WTC11 (cell line): ENCODE data around the gene CHST5. TPM values are rescaled to one million over a fixed set of nuclear protein-coding genes. Genes with fewer than 3 reads are reported as not detected.

Source experiments
- ATAC-seq: fragments of 200-7000 bp; cut with Tn5 transposase; 2 replicates; pipeline ENCODE4 v1.10.0; 2021; ENCODE audit warnings: mild to moderate bottlenecking, moderate library complexity
- CTCF ChIA-PET: fragments of 300-600 bp; sonication (Branson Sonifier 250); formaldehyde crosslinking; loops from one replicate; lab custom pipeline; 2021; ENCODE audit warnings: antibody characterized with exemption; lab: Charles Lee
- POLR2A ChIA-PET: fragments of 350-600 bp; sonication (Branson Sonifier 250); formaldehyde crosslinking; loops from one replicate; lab custom pipeline; 2021; ENCODE audit warnings: antibody characterized with exemption; lab: Charles Lee
- DNase-seq: peaks from one replicate; pipeline ENCODE4 v3.0.0; 2021; ENCODE audit warnings: low spot score
- H3K27ac Mint-ChIP-seq: 2 replicates; pipeline ENCODE4 v1.8.0; 2021; ENCODE audit warnings: mixed read lengths
- H3K27me3 Mint-ChIP-seq: 2 replicates; pipeline ENCODE4 v1.8.0; 2021; ENCODE audit warnings: low read depth, mild to moderate bottlenecking, moderate library complexity, mixed read lengths
- H3K36me3 Mint-ChIP-seq: 2 replicates; pipeline ENCODE4 v1.8.0; 2021; ENCODE audit warnings: mixed read lengths
- H3K4me1 Mint-ChIP-seq: 2 replicates; pipeline ENCODE4 v1.8.0; 2022; ENCODE audit warnings: mixed read lengths
- H3K4me3 Mint-ChIP-seq: 2 replicates; pipeline ENCODE4 v1.8.0; 2021; ENCODE audit warnings: mild to moderate bottlenecking, moderate library complexity, mixed read lengths
- H3K9me3 Mint-ChIP-seq: 2 replicates; pipeline ENCODE4 v1.8.0; 2021; ENCODE audit warnings: mixed read lengths
- ATF1 ChIP-seq: sonication (generic); formaldehyde crosslinking; IDR thresholded peaks from 2 replicates; pipeline ENCODE4 v1.8.1; 2023; ENCODE audit warnings: mild to moderate bottlenecking, moderate library complexity, missing genetic modification reagents
- ATF2 ChIP-seq: sonication (generic); formaldehyde crosslinking; IDR thresholded peaks from 2 replicates; pipeline ENCODE4 v1.8.1; 2022; ENCODE audit warnings: low read depth, missing genetic modification reagents, borderline replicate concordance
- CREB1 ChIP-seq: sonication (generic); formaldehyde crosslinking; IDR thresholded peaks from 2 replicates; pipeline ENCODE4 v1.8.0; 2023; ENCODE audit warnings: mild to moderate bottlenecking, missing genetic modification reagents
- MYBL2 ChIP-seq: sonication (generic); formaldehyde crosslinking; IDR thresholded peaks from 2 replicates; pipeline ENCODE4 v1.8.1; 2023; ENCODE audit warnings: mild to moderate bottlenecking, moderate library complexity, missing genetic modification reagents
- NR1H2 ChIP-seq: sonication (generic); formaldehyde crosslinking; IDR thresholded peaks from 2 replicates; pipeline ENCODE4 v1.9.0; 2021; ENCODE audit warnings: mild to moderate bottlenecking, moderate library complexity, missing genetic modification reagents
- NR2C2 ChIP-seq: sonication (generic); formaldehyde crosslinking; IDR thresholded peaks from 2 replicates; pipeline ENCODE4 v1.8.0; 2022; ENCODE audit warnings: mild to moderate bottlenecking, missing genetic modification reagents
- SMAD3 ChIP-seq: sonication (generic); formaldehyde crosslinking; IDR thresholded peaks from 2 replicates; pipeline ENCODE4 v1.8.0; 2022; ENCODE audit warnings: missing genetic modification reagents, mild to moderate bottlenecking, borderline replicate concordance
- SMAD4 ChIP-seq: sonication (generic); formaldehyde crosslinking; IDR thresholded peaks from 2 replicates; pipeline ENCODE4 v1.8.0; 2022; ENCODE audit warnings: mild to moderate bottlenecking, missing genetic modification reagents
- SOX15 ChIP-seq: fragments of 250-450 bp; sonication (Bioruptor Pico); IDR thresholded peaks from 2 replicates; pipeline ENCODE4 v1.9.0; 2021; ENCODE audit warnings: mild to moderate bottlenecking
- STAT6 ChIP-seq: sonication (generic); formaldehyde crosslinking; conservative IDR thresholded peaks from 2 replicates; pipeline ENCODE4 v1.8.1; 2023; ENCODE audit warnings: mild to moderate bottlenecking, low read depth, missing genetic modification reagents, moderate library complexity
- TCF7 ChIP-seq: sonication (generic); formaldehyde crosslinking; IDR thresholded peaks from 2 replicates; pipeline ENCODE4 v1.8.0; 2022; ENCODE audit warnings: mild to moderate bottlenecking, low read depth, missing genetic modification reagents, moderate library complexity
- ZBTB21 ChIP-seq: sonication (generic); formaldehyde crosslinking; IDR thresholded peaks from 2 replicates; pipeline ENCODE4 v1.8.1; 2023; ENCODE audit warnings: mild to moderate bottlenecking, missing genetic modification reagents, borderline replicate concordance
- ZNF138 ChIP-seq: sonication (generic); formaldehyde crosslinking; conservative IDR thresholded peaks from 2 replicates; pipeline ENCODE4 v1.8.1; 2022; ENCODE audit warnings: mild to moderate bottlenecking, moderate library complexity, missing genetic modification reagents
- ZNF281 ChIP-seq: sonication (generic); formaldehyde crosslinking; IDR thresholded peaks from 2 replicates; pipeline ENCODE4 v1.8.0; 2023; ENCODE audit warnings: mild to moderate bottlenecking, missing genetic modification reagents
- ZNF671 ChIP-seq: fragments of 250-450 bp; sonication (Bioruptor Pico); IDR thresholded peaks from 2 replicates; pipeline ENCODE4 v1.8.0; 2021; ENCODE audit warnings: mild to moderate bottlenecking
- total RNA-seq: library from RNA; stranded (reverse); gene quantifications from 3 replicates; pipeline ENCODE4 v1.2.3, GENCODE V29; 2021
- TF ChIP-seq, protein P1 (sequence below): sonication (generic); formaldehyde crosslinking; IDR thresholded peaks from 2 replicates; pipeline ENCODE4 v1.8.1; 2023; ENCODE audit warnings: mild to moderate bottlenecking, missing genetic modification reagents
- TF ChIP-seq, protein P2 (sequence below): fragments of 250-450 bp; sonication (Bioruptor Pico); IDR thresholded peaks from 2 replicates; pipeline ENCODE4 v1.9.0; 2021; ENCODE audit warnings: mild to moderate bottlenecking
- TF ChIP-seq, protein P3 (sequence below): sonication (generic); formaldehyde crosslinking; IDR thresholded peaks from 2 replicates; pipeline ENCODE4 v1.8.0; 2022; ENCODE audit warnings: mild to moderate bottlenecking, missing genetic modification reagents

CHST5 gene
- total RNA-seq, 1 experiment from 2014 or later: not detected

GRCh38 chr16:75485230-75486013 is 50.5 kb downstream of the CHST5 start:
- Mint-ChIP-seq H3K9me3 (no peaks in the 10 kb centered on the region), H3K36me3 (peaks cover 16% of the 10 kb centered on the region), H3K27ac (peak overlapping the region; percentile 55; the same call in 1 of the 2 replicates), H3K27me3 (no peaks in the 10 kb centered on the region), H3K4me1 (peaks cover 9% of the 10 kb centered on the region), H3K4me3 (no peak overlapping the region)
- POLR2A ChIA-PET: interaction anchor here (0.5 kb wide), 1 partner anchor 104 kb away, joined by 3 read pairs; no protein-coding TSS in a partner anchor
- DNase-seq (no peak), ATAC-seq (no peak)
- CTCF ChIA-PET: interaction anchor here (2.0 kb wide), 1 partner anchor 32 kb away, joined by 12 read pairs; no protein-coding TSS in a partner anchor
- no peak for TF ChIP-seq NR1H2
- TF ChIP-seq ZNF671 (CRISPR knock-in tag): no peak
- TF ChIP-seq, protein P1, sequence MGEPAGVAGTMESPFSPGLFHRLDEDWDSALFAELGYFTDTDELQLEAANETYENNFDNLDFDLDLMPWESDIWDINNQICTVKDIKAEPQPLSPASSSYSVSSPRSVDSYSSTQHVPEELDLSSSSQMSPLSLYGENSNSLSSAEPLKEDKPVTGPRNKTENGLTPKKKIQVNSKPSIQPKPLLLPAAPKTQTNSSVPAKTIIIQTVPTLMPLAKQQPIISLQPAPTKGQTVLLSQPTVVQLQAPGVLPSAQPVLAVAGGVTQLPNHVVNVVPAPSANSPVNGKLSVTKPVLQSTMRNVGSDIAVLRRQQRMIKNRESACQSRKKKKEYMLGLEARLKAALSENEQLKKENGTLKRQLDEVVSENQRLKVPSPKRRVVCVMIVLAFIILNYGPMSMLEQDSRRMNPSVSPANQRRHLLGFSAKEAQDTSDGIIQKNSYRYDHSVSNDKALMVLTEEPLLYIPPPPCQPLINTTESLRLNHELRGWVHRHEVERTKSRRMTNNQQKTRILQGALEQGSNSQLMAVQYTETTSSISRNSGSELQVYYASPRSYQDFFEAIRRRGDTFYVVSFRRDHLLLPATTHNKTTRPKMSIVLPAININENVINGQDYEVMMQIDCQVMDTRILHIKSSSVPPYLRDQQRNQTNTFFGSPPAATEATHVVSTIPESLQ (CRISPR knock-in tag): no peak
- TF ChIP-seq SOX15: no peak
- TF ChIP-seq ZNF281 (CRISPR knock-in tag): no peak
- TF ChIP-seq, protein P2, sequence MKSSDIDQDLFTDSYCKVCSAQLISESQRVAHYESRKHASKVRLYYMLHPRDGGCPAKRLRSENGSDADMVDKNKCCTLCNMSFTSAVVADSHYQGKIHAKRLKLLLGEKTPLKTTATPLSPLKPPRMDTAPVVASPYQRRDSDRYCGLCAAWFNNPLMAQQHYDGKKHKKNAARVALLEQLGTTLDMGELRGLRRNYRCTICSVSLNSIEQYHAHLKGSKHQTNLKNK (CRISPR knock-in tag): no peak
- TF ChIP-seq TCF7: no peak
- TF ChIP-seq SMAD3 (CRISPR knock-in tag): no peak
- no peak for TF ChIP-seq SMAD4
- TF ChIP-seq MYBL2 (CRISPR knock-in tag): no peak
- TF ChIP-seq CREB1: no peak
- TF ChIP-seq ZBTB21: no peak
- no peak for TF ChIP-seq ZNF138 (CRISPR knock-in tag)
- TF ChIP-seq, protein P3, sequence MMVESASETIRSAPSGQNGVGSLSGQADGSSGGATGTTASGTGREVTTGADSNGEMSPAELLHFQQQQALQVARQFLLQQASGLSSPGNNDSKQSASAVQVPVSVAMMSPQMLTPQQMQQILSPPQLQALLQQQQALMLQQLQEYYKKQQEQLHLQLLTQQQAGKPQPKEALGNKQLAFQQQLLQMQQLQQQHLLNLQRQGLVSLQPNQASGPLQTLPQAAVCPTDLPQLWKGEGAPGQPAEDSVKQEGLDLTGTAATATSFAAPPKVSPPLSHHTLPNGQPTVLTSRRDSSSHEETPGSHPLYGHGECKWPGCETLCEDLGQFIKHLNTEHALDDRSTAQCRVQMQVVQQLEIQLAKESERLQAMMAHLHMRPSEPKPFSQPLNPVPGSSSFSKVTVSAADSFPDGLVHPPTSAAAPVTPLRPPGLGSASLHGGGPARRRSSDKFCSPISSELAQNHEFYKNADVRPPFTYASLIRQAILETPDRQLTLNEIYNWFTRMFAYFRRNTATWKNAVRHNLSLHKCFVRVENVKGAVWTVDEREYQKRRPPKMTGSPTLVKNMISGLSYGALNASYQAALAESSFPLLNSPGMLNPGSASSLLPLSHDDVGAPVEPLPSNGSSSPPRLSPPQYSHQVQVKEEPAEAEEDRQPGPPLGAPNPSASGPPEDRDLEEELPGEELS (CRISPR knock-in tag): no peak
- TF ChIP-seq NR2C2: no peak
- no peak for TF ChIP-seq STAT6 (CRISPR knock-in tag)
- TF ChIP-seq ATF2: no peak
- TF ChIP-seq ATF1 (CRISPR knock-in tag): no peak
